Caco-2 (cell line): ENCODE data around the gene GALT. TPM values are rescaled to one million over a fixed set of nuclear protein-coding genes. Genes with fewer than 3 reads are reported as not detected.

Experiments
- BruUV-seq: library from RNA; stranded (reverse); fragments of 400-500 nt; replicated peaks from 2 replicates; lab custom pipeline; 2021; lab: Mats Ljungman, UMichigan
- CTCF ChIA-PET: fragments of 300-600 bp; sonication (Branson Sonifier 250); formaldehyde crosslinking; loops from one replicate; lab custom pipeline; 2022; ENCODE audit warnings: antibody characterized with exemption; lab: Charles Lee
- POLR2A ChIA-PET: fragments of 300-600 bp; sonication (Branson Sonifier 250); formaldehyde crosslinking; loops from one replicate; lab custom pipeline; 2022; ENCODE audit warnings: antibody characterized with exemption; lab: Charles Lee
- DNase-seq, 2 experiments: peaks; one replicate each; pipeline versions ENCODE4 v3.0.0 to v3.0.0-alpha.2; 2020 to 2022
- H3K27me3 ChIP-seq: replicated peaks from 2 replicates; pipeline ENCODE4 v1.6.0; 2011; ENCODE audit warnings: low read length; ENCODE audit not compliant: control insufficient read depth, insufficient read depth
- H3K36me3 ChIP-seq: 2 replicates; pipeline ENCODE4 v1.5.1; 2011; ENCODE audit warnings: low read length; ENCODE audit not compliant: control insufficient read depth, insufficient read depth
- H3K4me1 ChIP-seq: fragments of 250-450 bp; sonication (Bioruptor Pico); 2 replicates; pipeline ENCODE4 v1.5.1; 2020; ENCODE audit warnings: mild to moderate bottlenecking
- H3K4me3 ChIP-seq: 2 replicates; pipeline ENCODE4 v1.5.1; 2011; ENCODE audit warnings: low read depth, mild to moderate bottlenecking, control low read depth, low read length
- H3K9me3 ChIP-seq: fragments of 250-450 bp; sonication (Bioruptor Pico); 2 replicates; pipeline ENCODE4 v1.5.1; 2020; ENCODE audit warnings: mild to moderate bottlenecking, moderate library complexity
- H3K27ac Mint-ChIP-seq: one replicate; pipeline ENCODE4 v1.8.0; 2022; ENCODE audit warnings: mixed read lengths; ENCODE audit not compliant: unreplicated experiment
- H3K27me3 Mint-ChIP-seq: one replicate; pipeline ENCODE4 v1.8.0; 2022; ENCODE audit warnings: mixed read lengths; ENCODE audit not compliant: insufficient read depth, unreplicated experiment
- H3K36me3 Mint-ChIP-seq: one replicate; pipeline ENCODE4 v1.8.0; 2022; ENCODE audit warnings: mild to moderate bottlenecking, mixed read lengths; ENCODE audit not compliant: insufficient read depth, unreplicated experiment
- H3K4me1 Mint-ChIP-seq: one replicate; pipeline ENCODE4 v1.8.0; 2022; ENCODE audit warnings: low read depth, mixed read lengths; ENCODE audit not compliant: unreplicated experiment
- H3K4me3 Mint-ChIP-seq: one replicate; pipeline ENCODE4 v1.8.0; 2022; ENCODE audit warnings: mild to moderate bottlenecking, moderate library complexity, mixed read lengths; ENCODE audit not compliant: unreplicated experiment
- H3K9me3 Mint-ChIP-seq: one replicate; pipeline ENCODE4 v1.8.0; 2022; ENCODE audit warnings: mixed read lengths; ENCODE audit not compliant: unreplicated experiment
- intact Hi-C: fragments of 100-400 bp; cut with micrococcal nuclease; formaldehyde crosslinking; loops from one replicate; pipeline ENCODE4 v1.10.0; 2022; ENCODE audit not compliant: unreplicated experiment
- total RNA-seq: library from RNA; stranded (reverse); gene quantifications from 2 replicates; pipeline ENCODE4 v1.2.3, GENCODE V29; 2022
- TF ChIP-seq, protein P1 (sequence below), 2 experiments: fragments of 200-600 bp in 1 of 2; IDR thresholded peaks; 1 replicate in 1 of 2; 2 replicates in 1 of 2; pipeline versions ENCODE4 v1.5.1 to v1.8.0; 2011 to 2022; ENCODE audit warnings: antibody characterized with exemption in 1 of 2, control low read depth in 1 of 2, inconsistent platforms in 1 of 2, low read depth in 1 of 2, low read length in 1 of 2, mild to moderate bottlenecking in 1 of 2, moderate library complexity in 1 of 2; ENCODE audit not compliant: insufficient read depth in 1 of 2, severe bottlenecking in 1 of 2, unreplicated experiment in 1 of 2

Gene GALT
- total RNA-seq, 1 experiment from 2014 or later = 50.1 TPM

DNA sequence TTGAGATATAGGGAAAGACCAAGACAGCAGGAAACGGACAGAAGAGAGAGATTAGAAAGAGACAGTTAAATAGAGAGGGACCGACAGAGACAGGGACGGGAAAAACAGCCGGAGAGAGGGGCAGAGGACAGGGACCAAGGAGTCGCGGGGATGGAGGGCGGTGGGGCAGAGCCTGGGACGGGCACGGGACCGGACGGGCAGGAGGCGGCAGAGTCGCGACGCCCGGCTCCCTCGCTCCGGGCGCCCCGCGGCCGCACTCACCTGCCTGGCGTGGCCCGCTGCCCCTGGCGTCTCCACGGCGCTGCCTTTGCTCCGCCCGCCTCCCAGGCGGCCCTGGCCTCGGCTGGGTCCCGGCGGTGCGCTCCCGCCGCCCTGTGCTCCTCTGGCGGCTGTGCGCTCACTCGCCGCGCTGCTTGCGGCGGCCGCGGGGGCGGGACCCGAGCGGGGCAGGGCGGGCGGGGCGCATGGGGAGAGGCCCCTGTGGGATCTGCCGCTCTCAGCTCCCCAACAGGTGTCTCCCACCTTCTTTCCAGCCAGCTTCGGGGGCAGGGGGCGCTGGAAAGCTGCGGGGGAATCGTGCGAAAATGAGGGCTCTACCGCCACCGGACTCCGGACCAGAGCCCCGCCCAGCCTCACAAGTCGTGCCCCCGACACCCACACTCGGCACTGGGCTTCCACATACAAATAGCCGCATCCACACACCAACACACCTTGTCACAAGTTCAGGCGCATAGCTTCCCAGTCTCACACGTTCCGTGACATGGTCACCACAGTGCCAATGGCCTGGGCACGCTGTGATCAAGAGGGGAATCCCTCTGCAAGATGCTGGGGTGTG is 17.6 kb upstream of the GALT start, which contains the start of gene ARID3C:
ARID3C (minus strand) TSS at position 411 of the 835 bp plus-strand sequence. CDS start 1,052 bp downstream, outside the sequence.
- intact Hi-C loops = no loop called here
- Mint-ChIP-seq H3K27me3 (peaks cover 4% of the 10 kb centered on the region), H3K27ac (no peak within 1 kb of the TSS), H3K4me1 (peaks cover 18% of the 10 kb centered on the region), H3K9me3 (no peaks in the 10 kb centered on the region), H3K36me3 (peaks cover 4% of the 10 kb centered on the region), H3K4me3 (peak within 1 kb of the TSS; percentile 78)
- POLR2A ChIA-PET = no interaction called here
- H3K36me3 ChIP-seq = no peaks in the 10 kb centered on the region
- H3K4me3 ChIP-seq = peak within 1 kb of the TSS; percentile 46
- CTCF ChIA-PET = interaction anchor here (0.6 to 1.2 kb wide), 4 partner anchors 9 to 17 kb away, joined by 3 to 6 read pairs (median 4); partner anchors contain the start of genes DCTN3, GALT and SIGMAR1
- H3K9me3 ChIP-seq = no peaks in the 10 kb centered on the region
- peaks cover 16% of the 10 kb centered on the region for H3K4me1 ChIP-seq
- TF ChIP-seq, protein P1, sequence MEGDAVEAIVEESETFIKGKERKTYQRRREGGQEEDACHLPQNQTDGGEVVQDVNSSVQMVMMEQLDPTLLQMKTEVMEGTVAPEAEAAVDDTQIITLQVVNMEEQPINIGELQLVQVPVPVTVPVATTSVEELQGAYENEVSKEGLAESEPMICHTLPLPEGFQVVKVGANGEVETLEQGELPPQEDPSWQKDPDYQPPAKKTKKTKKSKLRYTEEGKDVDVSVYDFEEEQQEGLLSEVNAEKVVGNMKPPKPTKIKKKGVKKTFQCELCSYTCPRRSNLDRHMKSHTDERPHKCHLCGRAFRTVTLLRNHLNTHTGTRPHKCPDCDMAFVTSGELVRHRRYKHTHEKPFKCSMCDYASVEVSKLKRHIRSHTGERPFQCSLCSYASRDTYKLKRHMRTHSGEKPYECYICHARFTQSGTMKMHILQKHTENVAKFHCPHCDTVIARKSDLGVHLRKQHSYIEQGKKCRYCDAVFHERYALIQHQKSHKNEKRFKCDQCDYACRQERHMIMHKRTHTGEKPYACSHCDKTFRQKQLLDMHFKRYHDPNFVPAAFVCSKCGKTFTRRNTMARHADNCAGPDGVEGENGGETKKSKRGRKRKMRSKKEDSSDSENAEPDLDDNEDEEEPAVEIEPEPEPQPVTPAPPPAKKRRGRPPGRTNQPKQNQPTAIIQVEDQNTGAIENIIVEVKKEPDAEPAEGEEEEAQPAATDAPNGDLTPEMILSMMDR (IDR thresholded peaks at IDR 0.05; ENCODE audit: insufficient read depth in 1 of 2, low read depth in 1 of 2, low read length in 1 of 2, severe bottlenecking in 1 of 2, unreplicated experiment in 1 of 2) = peak; percentile 14 to 17
- no TSS peak for BruUV-seq
- H3K27me3 ChIP-seq = no peaks in the 10 kb centered on the region
- DNase-seq = peak in 1 of 2 experiments; percentile 73

DNA sequence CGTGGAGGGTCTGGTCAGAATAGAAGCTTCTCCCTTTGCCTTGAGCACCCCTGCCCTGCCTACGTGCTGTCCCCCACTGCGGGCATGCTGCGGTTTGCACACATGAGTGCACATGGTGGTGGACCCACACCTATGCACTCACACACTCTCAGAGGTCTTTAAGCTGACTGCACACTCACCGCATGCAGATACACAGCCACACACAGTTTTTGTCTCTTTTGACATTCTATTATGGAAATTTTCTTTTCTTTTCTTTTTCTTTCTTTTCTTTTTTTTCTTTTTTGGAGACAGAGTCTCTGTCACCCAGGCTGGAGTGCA is 17.0 kb upstream of the GALT start:
- peak overlapping the region; percentile 78 for H3K4me3 Mint-ChIP-seq
- peaks cover 16% of the 10 kb centered on the region for H3K4me1 ChIP-seq
- no peaks in the 10 kb centered on the region for H3K27me3 ChIP-seq
- no TSS peak for BruUV-seq
- DNase-seq = no peak
- no peaks in the 10 kb centered on the region for H3K36me3 ChIP-seq
- H3K27ac Mint-ChIP-seq = no peak overlapping the region
- no peaks in the 10 kb centered on the region for H3K9me3 Mint-ChIP-seq
- peaks cover 4% of the 10 kb centered on the region for H3K27me3 Mint-ChIP-seq
- peaks cover 4% of the 10 kb centered on the region for H3K36me3 Mint-ChIP-seq
- H3K9me3 ChIP-seq = no peaks in the 10 kb centered on the region
- POLR2A ChIA-PET = no interaction called here
- intact Hi-C loops = no loop called here
- CTCF ChIA-PET = interaction anchor here (0.5 to 1.2 kb wide), 4 partner anchors 9 to 292 kb away, joined by 3 to 6 read pairs (median 4); partner anchors contain the start of genes DCTN3 and SIGMAR1
- peaks cover 18% of the 10 kb centered on the region for H3K4me1 Mint-ChIP-seq
- peak overlapping the region; percentile 46 for H3K4me3 ChIP-seq
- TF ChIP-seq, protein P1 (IDR thresholded peaks at IDR 0.05; ENCODE audit: insufficient read depth in 1 of 2, low read depth in 1 of 2, low read length in 1 of 2, severe bottlenecking in 1 of 2, unreplicated experiment in 1 of 2) = no peak

DNA sequence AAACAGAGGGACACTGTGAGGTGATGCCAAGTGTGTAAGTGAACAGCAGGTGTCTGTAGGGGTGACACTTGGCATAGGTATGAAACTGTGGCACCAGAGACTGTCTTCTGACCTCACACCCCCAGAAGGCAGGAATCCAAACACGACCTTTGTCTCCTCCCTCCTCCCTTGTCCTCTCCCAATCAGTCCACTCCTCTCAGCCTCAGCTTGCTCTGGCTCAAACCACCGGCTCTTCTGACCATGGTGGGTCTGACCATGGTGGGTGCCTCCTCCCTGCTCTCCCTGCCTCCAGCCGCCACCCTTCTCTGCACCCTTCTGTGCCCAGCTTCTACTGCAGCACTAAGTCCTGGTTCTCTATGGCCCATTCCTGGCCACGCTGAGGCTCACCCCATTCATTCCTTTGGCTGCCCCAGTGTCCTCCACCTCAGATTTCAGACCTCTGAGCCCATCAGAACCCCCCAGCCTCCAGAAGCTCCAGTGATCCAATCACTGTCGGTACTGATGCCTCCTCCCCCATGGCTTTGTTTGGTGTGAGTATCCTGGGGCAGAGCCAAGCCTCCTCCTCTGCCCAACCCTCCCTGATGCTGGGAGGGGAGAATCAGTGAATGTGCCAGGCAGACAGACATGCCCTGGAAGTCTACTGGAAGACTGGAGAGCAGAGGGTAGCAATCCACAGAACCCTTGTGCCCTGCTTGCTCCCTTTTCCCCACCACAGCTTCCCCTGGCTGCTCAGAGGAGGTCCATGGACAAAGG is 15.9 kb upstream of the GALT start:
- intact Hi-C loops = no loop called here
- Mint-ChIP-seq H3K27me3 (peaks cover 4% of the 10 kb centered on the region), H3K27ac (no peak overlapping the region), H3K4me1 (peaks cover 18% of the 10 kb centered on the region), H3K36me3 (peaks cover 4% of the 10 kb centered on the region), H3K9me3 (no peaks in the 10 kb centered on the region), H3K4me3 (peak overlapping the region; percentile 4)
- no TSS peak for BruUV-seq
- Histone ChIP-seq H3K9me3 (no peaks in the 10 kb centered on the region), H3K4me1 (peaks cover 16% of the 10 kb centered on the region), H3K27me3 (no peaks in the 10 kb centered on the region), H3K4me3 (no peak overlapping the region), H3K36me3 (no peaks in the 10 kb centered on the region)
- CTCF ChIA-PET = no interaction called here
- POLR2A ChIA-PET = no interaction called here
- TF ChIP-seq, protein P1 (IDR thresholded peaks at IDR 0.05; ENCODE audit: insufficient read depth in 1 of 2, low read depth in 1 of 2, low read length in 1 of 2, severe bottlenecking in 1 of 2, unreplicated experiment in 1 of 2) = no peak
- DNase-seq = no peak
